CMK (cell line): ENCODE measurements around the gene NIPSNAP2.
"Not testable (repeated sequence)": the region's sequence is repeated elsewhere in the genome, so short reads cannot be mapped to it uniquely, and the experiment has no call there.

Experiments
- DNase-seq: peaks from one replicate; pipeline ENCODE4 v3.0.0-alpha.2; 2010; ENCODE audit warnings: low read depth

Gene NIPSNAP2

DNA sequence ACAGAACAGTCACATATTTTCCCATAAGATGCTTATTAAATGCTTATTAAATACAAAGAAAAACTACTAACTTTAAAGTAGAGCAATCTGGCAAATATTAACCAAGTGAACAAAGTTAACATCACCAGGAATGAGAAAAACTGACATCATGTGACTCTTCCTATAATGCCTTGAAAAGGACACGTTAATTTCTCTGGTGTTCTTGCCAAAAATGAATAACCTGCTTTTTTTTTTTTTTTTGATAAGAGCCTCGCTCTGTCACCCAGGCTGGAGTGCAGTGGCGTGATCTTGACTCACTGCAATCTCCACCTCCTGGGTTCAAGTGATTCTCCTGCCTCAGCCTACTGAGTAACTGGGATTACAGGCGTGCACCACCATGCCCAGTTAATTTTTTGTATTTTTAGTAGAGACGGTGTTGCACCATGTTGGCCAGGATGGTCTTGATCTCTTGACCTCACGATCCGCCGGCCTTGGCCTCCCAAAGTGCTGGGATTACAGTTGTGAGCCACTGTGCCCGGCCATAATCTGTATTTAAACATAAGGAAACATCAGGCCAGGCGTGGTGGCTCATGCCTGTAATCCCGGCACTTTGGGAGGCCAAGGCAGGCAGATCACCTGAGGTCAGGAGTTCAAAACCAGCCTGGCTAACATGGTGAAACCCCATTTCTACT is 83.2 kb downstream of the NIPSNAP2 start:
- DNase-seq, result not testable (repeated sequence)

DNA sequence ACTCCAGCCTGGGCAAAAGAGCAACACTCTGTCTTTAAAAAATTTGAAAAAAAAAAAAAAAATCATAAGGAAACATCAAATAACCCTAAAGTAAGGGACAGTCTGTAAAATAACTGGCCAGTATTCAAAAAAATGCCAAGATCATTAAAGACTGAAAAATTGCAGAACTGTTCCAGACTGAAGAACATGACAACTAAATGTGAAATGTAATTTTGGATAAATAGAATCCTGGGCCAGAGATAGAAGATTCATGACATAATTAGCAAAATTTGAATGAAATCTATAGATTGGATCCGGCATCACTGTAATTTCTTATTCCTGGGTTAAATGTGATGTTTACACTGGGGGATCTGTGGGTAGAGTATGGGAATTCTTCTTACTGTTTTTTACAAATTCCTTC is 83.9 kb downstream of the NIPSNAP2 start:
- DNase-seq, result no peak

DNA sequence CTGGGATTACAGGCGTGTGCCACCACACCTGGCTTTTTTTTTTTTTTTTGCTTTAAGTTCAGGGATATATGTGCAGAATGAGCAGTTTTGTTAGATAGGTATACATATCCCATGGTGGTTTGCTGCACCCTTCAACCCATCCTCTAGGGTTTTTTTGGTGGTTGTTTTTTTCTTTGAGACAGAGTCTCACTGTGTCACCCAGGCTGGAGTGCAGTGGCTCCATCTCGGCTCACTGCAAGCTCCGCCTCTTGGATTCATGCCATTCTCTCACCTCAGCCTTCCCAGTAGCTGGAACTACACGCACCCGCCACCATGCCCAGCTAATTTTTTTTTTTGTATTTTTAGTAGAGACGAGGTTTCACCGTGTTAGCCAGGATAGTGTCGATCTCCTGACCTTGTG is 84.4 kb downstream of the NIPSNAP2 start:
- not testable (repeated sequence) for DNase-seq
